DOHH2 (cell line): ENCODE measurements around the gene EML3.

Experiments used
- H3F3A ChIP-seq: fragments of 200-600 bp; sonication (generic), shearing (Covaris generic); 2 replicates; pipeline ENCODE4 v1.6.0; 2016; ENCODE audit warnings: antibody characterized with exemption, mild to moderate bottlenecking; ENCODE audit not compliant: control insufficient read depth, insufficient read depth
- H3K27ac ChIP-seq: fragments of 200-600 bp; sonication (generic); 2 replicates; pipeline ENCODE4 v1.5.1; 2014; ENCODE audit warnings: low read depth, mild to moderate bottlenecking, low read length, moderate library complexity
- H3K27me3 ChIP-seq: fragments of 200-600 bp; sonication (generic); 2 replicates; pipeline ENCODE4 v1.6.1; 2014; ENCODE audit warnings: mild to moderate bottlenecking, low read length, mixed read lengths; ENCODE audit not compliant: control insufficient read depth
- H3K36me3 ChIP-seq: fragments of 200-600 bp; sonication (generic); 2 replicates; pipeline ENCODE4 v1.6.1; 2014; ENCODE audit warnings: mild to moderate bottlenecking, low read length, moderate library complexity, mixed read lengths; ENCODE audit not compliant: control insufficient read depth
- H3K4me1 ChIP-seq: fragments of 200-600 bp; sonication (generic); 2 replicates; pipeline ENCODE4 v1.6.1; 2014; ENCODE audit warnings: mild to moderate bottlenecking, low read length, mixed read lengths; ENCODE audit not compliant: control insufficient read depth
- H3K4me2 ChIP-seq: fragments of 200-600 bp; sonication (generic); 2 replicates; pipeline ENCODE4 v1.6.0; 2014; ENCODE audit warnings: mild to moderate bottlenecking, low read length, moderate library complexity
- H3K4me3 ChIP-seq: fragments of 200-600 bp; sonication (generic); 2 replicates; pipeline ENCODE4 v1.5.1; 2014; ENCODE audit warnings: mild to moderate bottlenecking, low read length, mixed read lengths
- H3K79me2 ChIP-seq: fragments of 200-600 bp; sonication (generic); 2 replicates; pipeline ENCODE4 v1.6.1; 2014; ENCODE audit warnings: mild to moderate bottlenecking, low read length, mixed read lengths; ENCODE audit not compliant: control insufficient read depth
- H3K9me2 ChIP-seq: fragments of 200-600 bp; sonication (generic); replicated peaks from 2 replicates; pipeline ENCODE4 v1.6.1; 2014; ENCODE audit warnings: mild to moderate bottlenecking, low read length, mixed read lengths; ENCODE audit not compliant: control insufficient read depth
- H3K9me3 ChIP-seq: fragments of 200-600 bp; sonication (generic); 2 replicates; pipeline ENCODE4 v1.6.1; 2014; ENCODE audit warnings: antibody characterized with exemption, low read length, mixed read lengths; ENCODE audit not compliant: control insufficient read depth, insufficient read depth
- H4K20me1 ChIP-seq: fragments of 200-600 bp; sonication (generic); 2 replicates; pipeline ENCODE4 v1.6.0; 2014; ENCODE audit warnings: low read depth, mild to moderate bottlenecking, antibody characterized with exemption, low read length, moderate library complexity; ENCODE audit not compliant: control insufficient read depth, insufficient read depth
- CTCF ChIP-seq: fragments of 200-600 bp; sonication (generic); IDR thresholded peaks from one replicate; pipeline ENCODE4 v1.5.1; 2014; ENCODE audit warnings: antibody characterized with exemption, mild to moderate bottlenecking, low read depth, low read length; ENCODE audit not compliant: poor library complexity, severe bottlenecking
- EZH2phosphoT487 ChIP-seq: fragments of 200-600 bp; sonication (generic); IDR thresholded peaks from 2 replicates; pipeline ENCODE4 v1.6.1; 2017; ENCODE audit warnings: borderline replicate concordance, mild to moderate bottlenecking, antibody characterized with exemption, low read length, moderate library complexity, mixed read lengths

The EML3 gene

GRCh38 chr11:62552485-62553079, 60.0 kb downstream of the EML3 start:
- Histone ChIP-seq H3K9me3 (no peaks in the 10 kb centered on the region), H3K4me2 (no peak overlapping the region), H3K4me1 (peaks cover 50% of the 10 kb centered on the region), H3K79me2 (no peaks in the 10 kb centered on the region), H3K4me3 (no peak overlapping the region), H3K27ac (no peak overlapping the region), H3K36me3 (peaks cover 30% of the 10 kb centered on the region), H3F3A (peaks cover 17% of the 10 kb centered on the region), H3K27me3 (peaks cover 18% of the 10 kb centered on the region), H3K9me2 (no peaks in the 10 kb centered on the region), H4K20me1 (peaks cover 8% of the 10 kb centered on the region; the same call in 1 of the 2 replicates)
- no peak for TF ChIP-seq EZH2phosphoT487
- no peak for TF ChIP-seq CTCF
